ENCODE measurements around the gene PHF13.

Gene PHF13

DNA sequence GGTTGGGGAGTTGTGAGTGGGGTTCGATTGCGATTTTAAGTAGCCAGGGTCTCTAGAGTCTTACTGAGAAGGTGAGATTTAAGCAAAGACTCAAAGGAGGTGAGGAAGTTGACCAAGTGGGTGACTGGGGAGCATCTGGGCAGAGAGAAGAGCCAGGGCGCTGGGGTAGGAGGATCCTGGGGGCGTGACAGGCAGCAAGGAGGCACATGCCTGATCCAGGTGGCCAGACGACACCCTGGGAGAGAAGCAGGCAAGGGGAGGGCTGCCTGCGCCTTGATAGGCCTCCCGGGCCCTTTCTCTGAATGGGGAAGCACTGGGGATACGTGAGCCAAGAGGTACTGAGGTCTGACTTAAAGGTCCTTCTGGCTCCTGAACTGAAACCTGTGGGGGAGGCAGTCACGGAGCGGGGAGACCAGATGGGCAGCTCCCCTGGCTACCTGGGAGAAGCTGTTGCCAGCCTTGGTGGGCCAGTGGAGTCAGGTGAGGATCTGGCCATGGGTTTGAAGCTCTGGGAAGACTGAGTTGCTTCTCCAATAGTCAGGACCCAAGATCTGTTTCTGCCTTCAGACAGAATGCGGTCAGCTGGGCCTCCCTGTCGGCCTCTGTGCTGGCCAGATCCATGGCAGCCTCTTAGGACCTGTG lies 28.3 kb upstream of the PHF13 start:
- no peak for DNase-seq
- TF ChIP-seq, protein P1, sequence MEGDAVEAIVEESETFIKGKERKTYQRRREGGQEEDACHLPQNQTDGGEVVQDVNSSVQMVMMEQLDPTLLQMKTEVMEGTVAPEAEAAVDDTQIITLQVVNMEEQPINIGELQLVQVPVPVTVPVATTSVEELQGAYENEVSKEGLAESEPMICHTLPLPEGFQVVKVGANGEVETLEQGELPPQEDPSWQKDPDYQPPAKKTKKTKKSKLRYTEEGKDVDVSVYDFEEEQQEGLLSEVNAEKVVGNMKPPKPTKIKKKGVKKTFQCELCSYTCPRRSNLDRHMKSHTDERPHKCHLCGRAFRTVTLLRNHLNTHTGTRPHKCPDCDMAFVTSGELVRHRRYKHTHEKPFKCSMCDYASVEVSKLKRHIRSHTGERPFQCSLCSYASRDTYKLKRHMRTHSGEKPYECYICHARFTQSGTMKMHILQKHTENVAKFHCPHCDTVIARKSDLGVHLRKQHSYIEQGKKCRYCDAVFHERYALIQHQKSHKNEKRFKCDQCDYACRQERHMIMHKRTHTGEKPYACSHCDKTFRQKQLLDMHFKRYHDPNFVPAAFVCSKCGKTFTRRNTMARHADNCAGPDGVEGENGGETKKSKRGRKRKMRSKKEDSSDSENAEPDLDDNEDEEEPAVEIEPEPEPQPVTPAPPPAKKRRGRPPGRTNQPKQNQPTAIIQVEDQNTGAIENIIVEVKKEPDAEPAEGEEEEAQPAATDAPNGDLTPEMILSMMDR (IDR thresholded peaks at IDR 0.05; ENCODE audit: low read depth, low read length): no peak
- Histone ChIP-seq H3K27me3 (no peaks in the 10 kb centered on the region), H3K9me3 (no peaks in the 10 kb centered on the region), H3K4me3 (ENCODE audit: low read depth, low read length) (no peak overlapping the region), H3K36me3 (no peaks in the 10 kb centered on the region; the same call in 1 of the 2 replicates), H3K4me1 (no peaks in the 10 kb centered on the region)

DNA sequence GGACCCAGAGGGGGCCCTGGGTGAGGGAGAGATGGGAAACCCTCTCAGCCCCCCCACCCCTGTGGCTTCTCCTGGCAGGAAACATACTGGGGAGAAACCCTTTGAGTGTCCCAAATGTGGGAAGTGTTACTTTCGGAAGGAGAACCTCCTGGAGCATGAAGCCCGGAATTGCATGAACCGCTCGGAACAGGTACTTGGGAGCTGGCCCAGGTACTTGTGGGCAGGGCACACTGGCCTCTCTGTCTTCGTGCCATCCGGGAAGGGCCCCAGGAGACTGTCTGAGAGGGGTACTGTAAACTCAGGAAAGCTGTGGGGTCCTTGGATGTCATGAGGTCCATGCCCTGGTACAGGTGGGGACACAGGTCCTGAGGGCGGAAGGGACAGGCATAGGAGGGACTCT lies 27.7 kb upstream of the PHF13 start:
- TF ChIP-seq, protein P1 (IDR thresholded peaks at IDR 0.05; ENCODE audit: low read depth, low read length): no peak
- Histone ChIP-seq H3K36me3 (no peaks in the 10 kb centered on the region; the same call in 1 of the 2 replicates), H3K4me1 (no peaks in the 10 kb centered on the region), H3K4me3 (ENCODE audit: low read depth, low read length) (no peak overlapping the region), H3K27me3 (no peaks in the 10 kb centered on the region), H3K9me3 (no peaks in the 10 kb centered on the region)
- DNase-seq: no peak

DNA sequence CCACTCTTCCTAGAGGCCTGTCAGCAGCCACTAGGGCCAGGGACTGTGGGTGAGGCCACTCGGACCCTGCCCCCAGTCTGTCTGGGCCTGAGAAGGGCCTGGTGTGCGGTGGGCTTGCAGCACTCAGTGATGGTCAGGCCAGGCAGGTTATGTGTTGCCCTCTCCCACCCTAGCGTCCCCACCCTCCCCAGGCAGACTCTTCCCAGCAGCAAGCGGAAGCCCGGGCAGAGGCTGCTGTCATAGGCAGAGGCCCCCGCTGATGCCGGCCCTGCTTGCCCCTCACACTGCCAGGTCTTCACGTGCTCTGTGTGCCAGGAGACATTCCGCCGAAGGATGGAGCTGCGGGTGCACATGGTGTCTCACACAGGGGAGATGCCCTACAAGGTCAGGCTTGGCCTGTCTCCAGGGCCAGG lies 27.1 kb upstream of the PHF13 start:
- Histone ChIP-seq H3K4me3 (ENCODE audit: low read depth, low read length) (no peak overlapping the region), H3K9me3 (no peaks in the 10 kb centered on the region), H3K4me1 (no peaks in the 10 kb centered on the region), H3K27me3 (no peaks in the 10 kb centered on the region), H3K36me3 (no peaks in the 10 kb centered on the region; the same call in 1 of the 2 replicates)
- TF ChIP-seq, protein P1 (IDR thresholded peaks at IDR 0.05; ENCODE audit: low read depth, low read length): no peak
- DNase-seq: no peak

DNA sequence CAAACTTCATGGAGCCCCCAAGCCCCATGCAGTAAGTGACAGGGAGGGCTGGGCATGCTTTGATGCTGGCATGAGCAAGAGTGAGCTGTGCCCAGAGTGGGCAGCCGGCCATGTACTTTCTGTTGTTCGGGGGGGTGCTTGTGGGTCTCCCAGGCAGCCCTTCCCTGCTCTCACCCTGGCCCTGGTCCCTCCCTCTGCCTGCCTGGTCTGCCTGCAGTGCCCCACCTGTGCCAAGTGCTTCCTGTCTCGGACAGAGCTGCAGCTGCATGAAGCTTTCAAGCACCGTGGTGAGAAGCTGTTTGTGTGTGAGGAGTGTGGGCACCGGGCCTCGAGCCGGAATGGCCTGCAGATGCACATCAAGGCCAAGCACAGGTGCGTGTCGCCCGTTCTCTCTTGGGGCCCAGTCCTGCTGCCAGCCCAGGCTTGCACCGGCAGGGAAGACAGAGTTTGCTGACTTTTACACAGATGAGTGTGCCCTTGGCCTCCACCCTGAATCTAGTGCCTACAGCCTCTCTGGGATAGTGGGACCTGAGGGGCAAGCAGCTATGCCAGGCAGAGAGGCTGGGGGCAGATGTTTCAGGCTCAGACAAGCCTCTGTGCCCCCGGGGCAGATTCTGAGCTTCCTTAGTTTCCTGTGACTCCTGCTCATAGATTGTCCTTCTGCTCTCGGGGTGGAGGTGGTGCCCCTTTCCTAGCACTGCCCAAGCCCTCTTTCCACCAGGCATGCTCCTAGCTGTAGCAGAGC lies 26.1 kb upstream of the PHF13 start:
- Histone ChIP-seq H3K4me3 (ENCODE audit: low read depth, low read length) (no peak overlapping the region), H3K36me3 (peaks cover under 1% of the 10 kb centered on the region), H3K27me3 (no peaks in the 10 kb centered on the region), H3K9me3 (no peaks in the 10 kb centered on the region), H3K4me1 (no peaks in the 10 kb centered on the region)
- TF ChIP-seq, protein P1 (IDR thresholded peaks at IDR 0.05; ENCODE audit: low read depth, low read length): no peak
- no peak for DNase-seq

DNA sequence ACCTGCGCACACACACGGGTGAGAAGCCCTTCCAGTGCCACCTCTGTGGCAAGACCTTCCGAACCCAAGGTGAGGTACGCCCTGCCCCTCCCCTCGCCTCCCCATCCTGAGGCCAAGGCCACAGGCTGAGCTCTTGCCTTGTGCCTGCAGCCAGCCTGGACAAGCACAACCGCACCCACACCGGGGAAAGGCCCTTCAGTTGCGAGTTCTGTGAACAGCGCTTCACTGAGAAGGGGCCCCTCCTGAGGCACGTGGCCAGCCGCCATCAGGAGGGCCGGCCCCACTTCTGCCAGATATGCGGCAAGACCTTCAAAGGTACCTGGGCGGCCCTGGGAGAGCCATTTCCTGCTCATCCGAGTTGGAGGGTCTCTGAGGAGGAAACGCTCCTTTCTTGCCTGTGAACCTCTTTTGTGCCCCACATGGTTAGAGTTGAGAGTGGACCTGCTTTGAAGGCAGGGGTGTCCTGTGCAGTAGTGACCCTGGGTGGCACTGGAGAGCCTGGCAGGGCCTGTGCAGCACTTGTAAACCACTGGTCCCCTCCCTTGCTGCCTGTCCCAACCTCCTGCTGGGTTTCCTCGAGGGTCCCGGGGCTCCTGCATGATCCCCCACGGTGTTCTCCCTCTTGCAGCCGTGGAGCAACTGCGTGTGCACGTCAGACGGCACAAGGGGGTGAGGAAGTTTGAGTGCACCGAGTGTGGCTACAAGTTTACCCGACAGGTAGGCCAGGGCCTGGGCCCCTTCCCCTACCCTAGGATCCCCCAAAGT lies 25.2 kb upstream of the PHF13 start:
- Histone ChIP-seq H3K36me3 (peaks cover 10% of the 10 kb centered on the region), H3K4me1 (no peaks in the 10 kb centered on the region), H3K9me3 (no peaks in the 10 kb centered on the region), H3K4me3 (ENCODE audit: low read depth, low read length) (no peak overlapping the region), H3K27me3 (no peaks in the 10 kb centered on the region)
- no peak for DNase-seq
- TF ChIP-seq, protein P1 (IDR thresholded peaks at IDR 0.05; ENCODE audit: low read depth, low read length): no peak
